Gastroesophageal sphincter (tissue), 3 donors: ENCODE measurements around the gene CDK5R1.

Source experiments
- EP300 ChIP-seq: sonication (generic); formaldehyde crosslinking; IDR thresholded peaks from one replicate; pipeline ENCODE4 v1.6.1; 2017; ENCODE audit warnings: antibody characterized with exemption, mild to moderate bottlenecking
- POLR2A ChIP-seq, 2 donors: fragments of 450-650 bp; IDR thresholded peaks; one replicate each; pipeline ENCODE4 v1.6.1; 2017; ENCODE audit warnings: antibody characterized with exemption in 2 of 2, mild to moderate bottlenecking in 2 of 2, moderate library complexity in 1 of 2
- POLR2AphosphoS5 ChIP-seq: sonication (generic); formaldehyde crosslinking; IDR thresholded peaks from one replicate; pipeline ENCODE4 v1.6.1; 2017; ENCODE audit warnings: antibody characterized with exemption
- TF ChIP-seq, protein P1 (sequence below), 4 experiments: fragments of 200-600 bp in 2 of 4; fragments of 450-650 bp in 2 of 4; sonication (generic) in 1 of 4; IDR thresholded peaks; one replicate each; pipeline ENCODE4 v1.5.1; 2017 to 2019; ENCODE audit warnings: antibody characterized with exemption in 4 of 4, mild to moderate bottlenecking in 2 of 4, moderate library complexity in 2 of 4

DNA sequence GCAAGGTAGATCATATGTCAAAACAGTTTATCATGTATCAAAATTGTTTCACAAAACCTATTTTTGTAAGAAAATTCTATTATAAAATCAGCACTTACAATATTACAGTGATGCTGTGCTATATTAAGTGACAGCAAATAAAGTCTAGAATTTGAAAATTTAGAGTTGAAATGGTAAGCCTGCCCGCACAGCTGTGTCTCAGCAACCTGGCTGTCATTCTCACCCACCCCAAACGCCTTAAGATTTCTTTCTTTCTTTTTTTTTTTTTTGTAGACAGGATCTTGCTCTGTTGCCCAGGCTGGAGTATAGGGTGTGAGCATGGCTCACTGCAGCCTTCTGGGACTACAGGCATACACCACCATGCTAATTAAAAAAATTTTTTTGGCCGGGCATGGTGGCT, 26.8 kb downstream of the CDK5R1 start:
- TF ChIP-seq EP300, result no peak
- TF ChIP-seq, protein P1, sequence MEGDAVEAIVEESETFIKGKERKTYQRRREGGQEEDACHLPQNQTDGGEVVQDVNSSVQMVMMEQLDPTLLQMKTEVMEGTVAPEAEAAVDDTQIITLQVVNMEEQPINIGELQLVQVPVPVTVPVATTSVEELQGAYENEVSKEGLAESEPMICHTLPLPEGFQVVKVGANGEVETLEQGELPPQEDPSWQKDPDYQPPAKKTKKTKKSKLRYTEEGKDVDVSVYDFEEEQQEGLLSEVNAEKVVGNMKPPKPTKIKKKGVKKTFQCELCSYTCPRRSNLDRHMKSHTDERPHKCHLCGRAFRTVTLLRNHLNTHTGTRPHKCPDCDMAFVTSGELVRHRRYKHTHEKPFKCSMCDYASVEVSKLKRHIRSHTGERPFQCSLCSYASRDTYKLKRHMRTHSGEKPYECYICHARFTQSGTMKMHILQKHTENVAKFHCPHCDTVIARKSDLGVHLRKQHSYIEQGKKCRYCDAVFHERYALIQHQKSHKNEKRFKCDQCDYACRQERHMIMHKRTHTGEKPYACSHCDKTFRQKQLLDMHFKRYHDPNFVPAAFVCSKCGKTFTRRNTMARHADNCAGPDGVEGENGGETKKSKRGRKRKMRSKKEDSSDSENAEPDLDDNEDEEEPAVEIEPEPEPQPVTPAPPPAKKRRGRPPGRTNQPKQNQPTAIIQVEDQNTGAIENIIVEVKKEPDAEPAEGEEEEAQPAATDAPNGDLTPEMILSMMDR (IDR thresholded peaks at IDR 0.05), result no peak
- TF ChIP-seq POLR2AphosphoS5, result no peak
- TF ChIP-seq POLR2A (IDR thresholded peaks at IDR 0.05), result no peak
